ENCODE measurements around the gene ZNF433. TPM values are rescaled to one million over a fixed set of nuclear protein-coding genes. Genes with fewer than 3 reads are reported as not detected.

ZNF433 gene
- polyA plus RNA-seq, 1 of the 3 experiments (the other 2 are of a cell fraction), result 1.9 TPM

DNA sequence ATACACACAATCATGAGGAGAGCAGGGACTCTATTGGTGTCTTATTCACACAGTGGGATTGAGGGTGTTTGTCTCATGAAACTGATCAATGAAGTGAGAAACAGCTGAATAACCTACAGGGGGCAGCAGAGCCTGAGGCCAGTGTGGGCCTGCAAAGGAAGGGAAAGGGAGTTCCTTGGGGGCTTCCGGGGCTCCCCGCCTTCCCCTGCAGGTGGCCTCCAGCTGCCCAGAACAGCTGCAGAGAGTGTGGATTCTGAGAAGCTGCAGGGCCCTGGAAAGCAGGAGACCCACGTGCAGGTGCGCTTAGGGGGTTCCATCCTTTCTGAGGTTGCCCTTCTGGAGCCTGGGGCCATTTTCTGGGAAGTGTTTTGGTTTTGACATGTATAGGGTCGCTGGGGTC, 50.5 kb downstream of the ZNF433 start:
- Histone ChIP-seq H3K9me2 (no peaks in the 10 kb centered on the region), H3K27ac (ENCODE audit: low read depth in 2 of 2, low read length in 1 of 2) (no peak overlapping the region), H3K9me3 (peaks cover 12% of the 10 kb centered on the region; the same call in 1 of the 2 replicates), H3F3A (replicated peaks; ENCODE audit: insufficient read depth) (no peaks in the 10 kb centered on the region), H3K4me2 (no peak overlapping the region), H3K9ac (no peak overlapping the region), H3K79me2 (ENCODE audit: insufficient read depth) (peaks cover 7% of the 10 kb centered on the region; the same call in 1 of the 2 replicates), H3K4me1 (ENCODE audit: control insufficient read depth in 1 of 2, insufficient read depth in 2 of 2, low read depth in 1 of 2, low read length in 1 of 2) (no peaks in the 10 kb centered on the region; a peak in 1 of 4 replicates), H3K36me3 (replicated peaks in 1 of 2; ENCODE audit: control insufficient read depth in 1 of 2, insufficient read depth in 2 of 2, low read length in 1 of 2) (peaks cover 2 to 7% of the 10 kb centered on the region in 2 experiments), H2AFZ (ENCODE audit: low read depth) (no peak overlapping the region), H3K4me3 (ENCODE audit: low read depth in 2 of 2, low read length in 1 of 2) (no peak overlapping the region), H4K20me1 (ENCODE audit: insufficient read depth) (no peaks in the 10 kb centered on the region), H3K27me3 (ENCODE audit: insufficient read depth) (no peaks in the 10 kb centered on the region)
- POLR2A ChIA-PET, result no interaction called here
- TF ChIP-seq FOXM1 (IDR thresholded peaks at IDR 0.05; ENCODE audit: low read depth), result no peak
- TF ChIP-seq RXRA (IDR thresholded peaks at IDR 0.05; ENCODE audit: borderline replicate concordance, low read depth), result no peak
- TF ChIP-seq, protein P1, sequence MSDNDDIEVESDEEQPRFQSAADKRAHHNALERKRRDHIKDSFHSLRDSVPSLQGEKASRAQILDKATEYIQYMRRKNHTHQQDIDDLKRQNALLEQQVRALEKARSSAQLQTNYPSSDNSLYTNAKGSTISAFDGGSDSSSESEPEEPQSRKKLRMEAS (IDR thresholded peaks at IDR 0.05; ENCODE audit: low read depth), result no peak
- TF ChIP-seq, protein P2, sequence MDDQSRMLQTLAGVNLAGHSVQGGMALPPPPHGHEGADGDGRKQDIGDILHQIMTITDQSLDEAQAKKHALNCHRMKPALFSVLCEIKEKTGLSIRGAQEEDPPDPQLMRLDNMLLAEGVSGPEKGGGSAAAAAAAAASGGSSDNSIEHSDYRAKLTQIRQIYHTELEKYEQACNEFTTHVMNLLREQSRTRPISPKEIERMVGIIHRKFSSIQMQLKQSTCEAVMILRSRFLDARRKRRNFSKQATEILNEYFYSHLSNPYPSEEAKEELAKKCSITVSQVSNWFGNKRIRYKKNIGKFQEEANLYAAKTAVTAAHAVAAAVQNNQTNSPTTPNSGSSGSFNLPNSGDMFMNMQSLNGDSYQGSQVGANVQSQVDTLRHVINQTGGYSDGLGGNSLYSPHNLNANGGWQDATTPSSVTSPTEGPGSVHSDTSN (IDR thresholded peaks at IDR 0.05), result no peak
- TF ChIP-seq JUND (IDR thresholded peaks at IDR 0.05), result no peak
- TF ChIP-seq CHD2 (IDR thresholded peaks at IDR 0.05; ENCODE audit: low read length, partially characterized antibody), result no peak
- peak; percentile 27 for DNase-seq
- WGBS (ENCODE audit: low lambda C conversion rate), result 43% methylated on average over 5 of the region's 5 CpGs
- CTCF ChIA-PET, result interaction anchor here (0.9 to 8.1 kb wide), 6 partner anchors 21 to 186 kb away, joined by 3 to 94 read pairs (median 7); partner anchors contain the start of genes ZNF20, ZNF491 and ZNF763

DNA sequence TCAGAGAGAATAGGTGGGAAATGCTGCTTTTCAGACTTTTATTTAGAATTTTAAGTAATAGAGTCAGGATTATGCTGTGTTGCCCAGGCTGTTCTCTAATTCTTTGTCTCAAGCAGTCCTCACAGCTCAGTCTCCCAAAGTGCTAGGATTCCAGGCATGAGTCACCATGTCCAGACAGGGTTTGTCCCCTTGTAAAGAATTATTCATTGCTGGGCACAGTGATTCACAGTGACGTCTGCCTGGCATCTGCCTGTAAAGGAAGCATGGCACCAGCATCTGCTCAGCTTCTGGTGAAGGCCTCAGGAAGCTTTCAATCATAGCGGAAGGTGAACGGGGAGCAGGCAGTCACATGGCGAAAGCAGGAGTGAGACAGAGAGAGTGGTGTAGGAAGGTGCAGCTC, 53.0 kb downstream of the ZNF433 start:
- Histone ChIP-seq H3K9me3 (peaks cover 23% of the 10 kb centered on the region; the same call in 1 of the 2 replicates), H3K27ac (ENCODE audit: low read depth in 2 of 2, low read length in 1 of 2) (no peak overlapping the region), H3K27me3 (ENCODE audit: insufficient read depth) (no peaks in the 10 kb centered on the region), H2AFZ (ENCODE audit: low read depth) (no peak overlapping the region), H3K79me2 (ENCODE audit: insufficient read depth) (no peaks in the 10 kb centered on the region), H3K9me2 (no peaks in the 10 kb centered on the region), H3F3A (replicated peaks; ENCODE audit: insufficient read depth) (no peaks in the 10 kb centered on the region), H3K36me3 (replicated peaks in 1 of 2; ENCODE audit: control insufficient read depth in 1 of 2, insufficient read depth in 2 of 2, low read length in 1 of 2) (peaks cover 0 to 3% of the 10 kb centered on the region in 2 experiments), H3K4me1 (ENCODE audit: control insufficient read depth in 1 of 2, insufficient read depth in 2 of 2, low read depth in 1 of 2, low read length in 1 of 2) (no peaks in the 10 kb centered on the region), H3K4me2 (no peak overlapping the region), H4K20me1 (ENCODE audit: insufficient read depth) (no peaks in the 10 kb centered on the region), H3K4me3 (ENCODE audit: low read depth in 2 of 2, low read length in 1 of 2) (no peak overlapping the region), H3K9ac (no peak overlapping the region)
- CTCF ChIA-PET, result interaction anchor here (0.9 to 1.5 kb wide), 3 partner anchors 19 to 185 kb away, joined by 3 to 9 read pairs (median 3); partner anchors contain the start of genes ZNF20 and ZNF763
- WGBS (ENCODE audit: low lambda C conversion rate), result 72% methylated on average over 4 of the region's 4 CpGs
- no peak for DNase-seq
- POLR2A ChIA-PET, result no interaction called here
- TF ChIP-seq NRF1 (IDR thresholded peaks at IDR 0.05; ENCODE audit: low read depth, low read length) (no peak), TAF1 (IDR thresholded peaks at IDR 0.05; ENCODE audit: borderline replicate concordance, low read depth, low read length) (no peak), SMC3 (IDR thresholded peaks at IDR 0.05; ENCODE audit: low read depth, low read length) (no peak), SIN3A (IDR thresholded peaks at IDR 0.05; ENCODE audit: borderline replicate concordance, low read depth, low read length) (no peak), FOSL2 (IDR thresholded peaks at IDR 0.05; ENCODE audit: borderline replicate concordance, low read depth) (no peak)
- TF ChIP-seq, protein P3, sequence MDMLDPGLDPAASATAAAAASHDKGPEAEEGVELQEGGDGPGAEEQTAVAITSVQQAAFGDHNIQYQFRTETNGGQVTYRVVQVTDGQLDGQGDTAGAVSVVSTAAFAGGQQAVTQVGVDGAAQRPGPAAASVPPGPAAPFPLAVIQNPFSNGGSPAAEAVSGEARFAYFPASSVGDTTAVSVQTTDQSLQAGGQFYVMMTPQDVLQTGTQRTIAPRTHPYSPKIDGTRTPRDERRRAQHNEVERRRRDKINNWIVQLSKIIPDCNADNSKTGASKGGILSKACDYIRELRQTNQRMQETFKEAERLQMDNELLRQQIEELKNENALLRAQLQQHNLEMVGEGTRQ (IDR thresholded peaks at IDR 0.05; ENCODE audit: borderline replicate concordance, low read depth, low read length), result no peak
- TF ChIP-seq, protein P4, sequence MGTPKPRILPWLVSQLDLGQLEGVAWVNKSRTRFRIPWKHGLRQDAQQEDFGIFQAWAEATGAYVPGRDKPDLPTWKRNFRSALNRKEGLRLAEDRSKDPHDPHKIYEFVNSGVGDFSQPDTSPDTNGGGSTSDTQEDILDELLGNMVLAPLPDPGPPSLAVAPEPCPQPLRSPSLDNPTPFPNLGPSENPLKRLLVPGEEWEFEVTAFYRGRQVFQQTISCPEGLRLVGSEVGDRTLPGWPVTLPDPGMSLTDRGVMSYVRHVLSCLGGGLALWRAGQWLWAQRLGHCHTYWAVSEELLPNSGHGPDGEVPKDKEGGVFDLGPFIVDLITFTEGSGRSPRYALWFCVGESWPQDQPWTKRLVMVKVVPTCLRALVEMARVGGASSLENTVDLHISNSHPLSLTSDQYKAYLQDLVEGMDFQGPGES (IDR thresholded peaks at IDR 0.05; ENCODE audit: low read depth, low read length), result no peak

Measured in SK-N-SH (cell line).